Camera-type eye (tissue), 1 donor: ENCODE data around the gene ANO6. TPM values are rescaled to one million over a fixed set of nuclear protein-coding genes. Genes with fewer than 3 reads are reported as not detected.

Experiments
- total RNA-seq: library from RNA; depleted of rRNA; stranded (reverse); fragments of >200 nt; gene quantifications from one replicate; pipeline ENCODE4 v1.2.3, GENCODE V29; 2014

ANO6 gene
- total RNA-seq: 56.0 TPM

GRCh38 chr12:45215419-45216229, at the start of gene ANO6:
ANO6 (plus strand) TSS chr12:45216095; CDS start chr12:45216322, 227 bp downstream.

Other genes with a start within 250 kb of the ANO6 start
- 0.22 TPM for gene DBX2, start 165.0 kb upstream of the ANO6 start, total RNA-seq